DMS53 treated with DMSO at 0.1 percent for 48 hours (cell line): ENCODE measurements around the gene THSD7A.

Experiments used
- DNase-seq: peaks from one replicate; lab custom pipeline; 2025; ENCODE audit not compliant: unreplicated experiment; lab: John Stamatoyannopoulos, UW

THSD7A gene, protein sequence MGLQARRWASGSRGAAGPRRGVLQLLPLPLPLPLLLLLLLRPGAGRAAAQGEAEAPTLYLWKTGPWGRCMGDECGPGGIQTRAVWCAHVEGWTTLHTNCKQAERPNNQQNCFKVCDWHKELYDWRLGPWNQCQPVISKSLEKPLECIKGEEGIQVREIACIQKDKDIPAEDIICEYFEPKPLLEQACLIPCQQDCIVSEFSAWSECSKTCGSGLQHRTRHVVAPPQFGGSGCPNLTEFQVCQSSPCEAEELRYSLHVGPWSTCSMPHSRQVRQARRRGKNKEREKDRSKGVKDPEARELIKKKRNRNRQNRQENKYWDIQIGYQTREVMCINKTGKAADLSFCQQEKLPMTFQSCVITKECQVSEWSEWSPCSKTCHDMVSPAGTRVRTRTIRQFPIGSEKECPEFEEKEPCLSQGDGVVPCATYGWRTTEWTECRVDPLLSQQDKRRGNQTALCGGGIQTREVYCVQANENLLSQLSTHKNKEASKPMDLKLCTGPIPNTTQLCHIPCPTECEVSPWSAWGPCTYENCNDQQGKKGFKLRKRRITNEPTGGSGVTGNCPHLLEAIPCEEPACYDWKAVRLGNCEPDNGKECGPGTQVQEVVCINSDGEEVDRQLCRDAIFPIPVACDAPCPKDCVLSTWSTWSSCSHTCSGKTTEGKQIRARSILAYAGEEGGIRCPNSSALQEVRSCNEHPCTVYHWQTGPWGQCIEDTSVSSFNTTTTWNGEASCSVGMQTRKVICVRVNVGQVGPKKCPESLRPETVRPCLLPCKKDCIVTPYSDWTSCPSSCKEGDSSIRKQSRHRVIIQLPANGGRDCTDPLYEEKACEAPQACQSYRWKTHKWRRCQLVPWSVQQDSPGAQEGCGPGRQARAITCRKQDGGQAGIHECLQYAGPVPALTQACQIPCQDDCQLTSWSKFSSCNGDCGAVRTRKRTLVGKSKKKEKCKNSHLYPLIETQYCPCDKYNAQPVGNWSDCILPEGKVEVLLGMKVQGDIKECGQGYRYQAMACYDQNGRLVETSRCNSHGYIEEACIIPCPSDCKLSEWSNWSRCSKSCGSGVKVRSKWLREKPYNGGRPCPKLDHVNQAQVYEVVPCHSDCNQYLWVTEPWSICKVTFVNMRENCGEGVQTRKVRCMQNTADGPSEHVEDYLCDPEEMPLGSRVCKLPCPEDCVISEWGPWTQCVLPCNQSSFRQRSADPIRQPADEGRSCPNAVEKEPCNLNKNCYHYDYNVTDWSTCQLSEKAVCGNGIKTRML (N-terminal part only)

DNA sequence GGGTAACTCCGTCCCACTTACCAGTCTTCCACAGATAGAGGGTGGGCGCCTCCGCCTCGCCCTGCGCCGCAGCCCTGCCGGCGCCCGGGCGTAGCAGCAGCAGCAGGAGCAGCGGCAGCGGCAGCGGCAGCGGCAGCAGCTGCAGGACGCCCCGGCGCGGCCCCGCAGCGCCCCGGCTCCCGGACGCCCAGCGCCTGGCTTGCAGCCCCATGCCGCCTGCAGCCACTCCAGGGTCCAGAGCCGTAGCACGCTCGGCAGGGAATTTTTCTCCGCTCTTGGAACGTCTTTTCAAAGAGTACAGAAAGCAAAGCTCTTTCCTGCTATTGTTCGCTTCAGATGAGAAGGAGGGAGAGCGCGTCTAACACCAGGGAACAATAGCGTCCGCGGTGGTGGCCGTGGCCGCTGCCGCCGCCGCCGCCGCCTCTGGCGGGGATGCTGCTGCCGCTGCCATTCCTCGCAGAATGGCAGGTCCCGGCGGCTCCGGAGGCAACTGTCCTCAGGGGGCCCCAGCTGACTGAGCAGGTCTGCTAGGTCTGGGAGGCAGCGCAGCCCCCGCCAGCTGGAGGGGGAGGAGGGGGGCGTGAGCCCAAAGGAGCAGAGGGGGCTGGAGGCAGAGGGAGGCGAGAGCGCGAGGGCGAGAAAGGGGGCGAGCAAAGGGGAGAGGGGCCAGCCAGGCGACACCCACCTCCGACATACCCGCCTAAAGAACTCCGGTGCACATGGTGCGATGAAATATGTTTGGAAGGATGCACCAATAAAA is at the start of gene THSD7A:
TSS of gene THSD7A (minus strand) at position 463 of the 760 bp plus-strand sequence. CDS start at position 211, 252 bp downstream.
- peak; percentile 64 for DNase-seq

DNA sequence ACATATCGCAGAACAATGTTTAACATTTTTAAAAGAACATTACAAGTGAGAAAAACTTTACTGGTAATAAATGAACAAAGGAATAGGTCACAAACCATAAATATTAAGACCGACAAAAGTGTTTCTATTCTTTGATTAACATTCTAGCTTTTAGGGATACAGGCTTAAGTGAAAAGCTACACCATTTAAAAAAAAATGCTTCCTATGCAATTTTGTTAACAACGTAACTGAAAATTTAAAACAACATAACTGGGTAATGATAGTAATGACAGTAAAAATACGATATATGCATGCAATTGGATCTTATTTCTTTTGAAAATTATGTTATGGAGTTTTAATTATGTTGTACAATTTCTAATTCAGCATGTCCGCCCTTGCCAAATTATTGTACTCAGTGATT is 49.7 kb upstream of the THSD7A start:
- no peak for DNase-seq

DNA sequence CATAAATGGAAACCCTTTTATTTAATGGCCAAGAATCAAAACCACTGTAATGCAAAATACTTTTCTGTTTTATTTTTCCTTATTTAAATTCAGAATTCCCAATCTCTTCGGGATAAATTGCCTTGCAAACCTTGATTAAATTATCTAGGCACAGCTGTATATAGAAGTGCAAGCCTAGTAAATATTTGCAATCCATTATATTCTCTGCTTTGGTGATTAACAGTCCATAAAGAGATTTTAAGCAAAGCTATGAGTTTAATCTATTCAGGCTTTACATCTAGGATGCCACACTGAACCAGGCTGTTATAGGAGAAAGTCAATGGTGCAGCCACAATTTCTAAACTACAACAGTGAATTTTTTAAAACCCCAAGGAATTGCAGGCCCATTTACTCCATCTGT is 43.6 kb upstream of the THSD7A start:
- DNase-seq = no peak

DNA sequence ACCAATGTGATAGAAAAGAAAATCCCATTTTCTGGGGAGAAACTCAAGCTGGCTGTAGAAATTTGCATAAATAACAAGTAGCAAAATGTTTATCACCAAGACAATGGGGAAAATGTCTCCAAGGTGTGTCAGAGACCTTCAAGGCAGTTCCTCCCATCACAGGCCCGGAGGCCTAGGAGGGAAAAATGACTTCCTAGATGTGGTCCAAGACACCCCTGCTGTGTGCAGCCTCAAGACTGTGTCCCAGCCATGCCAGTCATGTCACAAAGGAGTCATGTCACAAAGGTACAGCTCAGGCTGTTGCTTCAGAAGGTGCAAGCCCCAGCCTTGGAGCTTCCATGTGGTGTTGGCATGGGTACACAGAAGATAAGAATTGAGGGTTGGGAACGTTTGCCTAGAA is 33.7 kb upstream of the THSD7A start:
- no peak for DNase-seq

DNA sequence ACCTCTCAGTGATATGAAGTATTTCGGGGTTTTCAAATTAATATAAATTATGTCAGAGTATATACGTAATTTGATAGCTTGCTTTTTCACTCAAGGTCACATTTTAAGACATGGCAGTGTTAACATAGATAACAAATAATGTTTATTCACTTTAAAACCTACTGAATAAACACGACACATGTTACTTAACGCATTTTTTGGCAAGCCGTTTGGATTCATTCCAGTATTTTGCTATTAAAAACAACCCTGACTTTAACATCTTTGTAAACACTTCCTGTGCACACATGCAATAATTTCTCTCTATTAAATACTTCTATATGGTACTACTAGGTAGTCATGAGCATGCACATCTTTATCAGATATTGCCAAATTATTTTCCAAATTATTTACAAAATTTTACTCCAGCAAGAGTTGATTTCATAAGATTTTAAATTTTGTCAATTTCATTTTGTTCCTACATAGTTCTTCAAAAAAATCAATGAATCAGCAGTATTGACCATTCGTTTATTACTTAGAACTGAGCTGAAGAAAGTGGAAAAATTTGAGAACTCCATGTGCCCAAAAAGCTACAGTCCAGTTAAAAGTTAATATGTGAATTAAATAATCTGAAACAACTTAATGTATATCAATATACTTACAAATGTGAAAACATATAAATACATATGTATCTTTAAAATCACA is 26.8 kb upstream of the THSD7A start:
- DNase-seq = no peak

DNA sequence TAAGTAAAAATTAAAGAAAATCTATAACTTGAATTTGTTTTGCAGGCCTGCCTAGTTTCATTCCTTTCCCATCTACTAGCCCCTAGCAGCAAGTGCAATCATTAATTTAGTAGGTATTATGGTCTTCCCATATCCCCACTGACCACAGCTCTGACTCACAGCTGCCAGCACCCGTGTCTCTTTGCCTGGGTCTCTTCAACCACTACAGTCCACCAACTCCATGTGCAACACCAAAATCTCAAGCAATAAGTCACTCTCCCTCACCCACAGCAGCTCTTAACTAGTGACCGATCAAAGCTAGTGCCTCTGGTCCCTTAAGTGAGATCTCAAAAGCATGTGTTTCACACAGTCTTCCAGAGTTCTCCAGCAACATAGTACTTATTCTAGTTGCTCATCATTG is 26.0 kb upstream of the THSD7A start:
- no peak for DNase-seq

DNA sequence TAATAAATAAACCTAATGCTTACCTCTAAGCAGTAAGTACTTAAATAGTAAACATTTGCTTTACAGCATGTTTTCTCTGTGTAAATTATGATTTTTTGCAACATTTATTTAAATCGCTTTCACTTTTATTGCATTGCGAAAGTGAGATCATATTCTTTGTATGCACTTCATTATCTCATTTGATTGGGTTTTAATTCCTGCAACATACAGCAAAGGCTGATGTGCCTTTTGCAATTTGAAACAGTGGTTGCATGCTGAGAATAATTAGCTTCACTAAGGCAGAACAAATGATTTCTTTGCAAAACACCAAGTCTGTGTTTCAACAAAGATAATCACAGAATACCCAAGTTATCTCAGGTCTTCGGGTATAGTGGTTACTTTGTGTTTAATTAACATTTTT is 16.3 kb upstream of the THSD7A start:
- no peak for DNase-seq

DNA sequence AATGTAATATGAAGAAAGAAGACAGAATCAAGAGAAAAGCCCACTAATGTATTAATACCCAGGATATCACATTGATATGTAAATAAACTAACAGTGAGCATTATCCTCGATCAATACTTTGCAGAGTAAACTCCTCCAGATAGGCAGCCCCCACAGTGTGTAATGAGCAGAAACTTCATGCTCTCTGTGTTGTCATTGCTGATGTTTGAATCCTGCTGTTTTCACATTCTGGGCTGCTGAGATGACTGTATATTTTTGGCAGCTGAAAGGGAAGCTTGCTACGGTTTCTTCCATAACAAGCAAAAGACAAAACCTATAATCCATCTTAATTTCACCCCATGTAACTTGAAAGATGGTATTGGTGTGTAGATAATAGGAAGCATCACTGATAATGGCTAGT is 15.3 kb upstream of the THSD7A start:
- no peak for DNase-seq

DNA sequence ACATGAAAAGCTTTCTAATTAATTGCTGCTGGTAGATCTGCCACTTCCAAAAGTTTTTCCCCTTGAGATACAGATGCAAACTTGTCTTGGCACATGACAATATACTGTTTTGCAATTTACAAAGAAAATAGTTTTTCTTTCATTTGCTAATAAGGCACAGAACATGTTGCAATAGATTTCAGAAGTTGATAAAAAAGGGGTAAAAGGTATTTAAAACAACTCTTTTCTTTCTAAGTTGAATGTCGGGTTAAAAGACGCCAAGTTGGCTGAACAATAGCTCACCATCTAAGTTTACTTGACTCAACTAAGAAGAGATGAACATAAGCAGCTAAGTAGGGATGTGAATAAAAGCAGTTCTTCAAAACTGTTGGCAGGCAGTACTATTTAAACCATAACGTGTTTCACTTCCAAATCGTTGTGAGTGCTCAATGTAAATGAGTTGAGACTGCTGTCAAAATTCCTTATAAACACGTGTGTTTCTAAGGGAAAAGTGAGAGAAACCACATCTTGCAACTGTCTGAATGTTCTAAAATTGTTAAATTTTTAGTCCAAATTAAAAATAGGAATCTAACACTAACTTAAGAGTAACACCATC is 14.5 kb upstream of the THSD7A start:
- DNase-seq = no peak

DNA sequence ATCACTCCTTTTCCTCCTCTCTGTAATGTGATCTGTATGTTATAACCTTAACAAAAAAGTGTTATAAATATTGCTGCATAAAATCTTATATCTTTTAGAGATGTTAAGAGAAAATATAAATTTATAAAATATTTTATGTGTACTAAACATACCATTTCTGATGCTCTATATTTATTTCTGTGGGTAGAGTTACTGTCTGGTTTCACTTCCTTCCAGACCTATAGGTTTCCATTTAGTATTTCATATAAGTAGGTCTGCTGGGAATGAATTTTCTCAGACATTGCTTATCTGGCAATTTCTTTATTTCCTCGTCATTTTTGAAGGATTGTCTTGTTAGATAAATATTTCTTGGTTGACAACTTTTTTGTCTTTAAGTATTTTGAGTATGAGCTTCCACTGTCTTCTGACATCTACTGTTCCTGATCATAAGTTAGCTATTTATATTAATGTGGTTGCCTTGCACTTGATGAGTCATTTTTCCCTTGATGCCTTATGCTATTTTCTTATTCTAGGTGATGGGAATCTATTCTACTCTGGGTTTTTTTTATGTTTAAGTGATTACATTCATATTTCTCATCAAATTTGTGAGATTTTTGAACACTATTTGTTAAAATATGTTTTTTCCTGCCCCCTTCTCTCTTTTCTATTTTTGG is 11.2 kb upstream of the THSD7A start:
- DNase-seq = no peak

DNA sequence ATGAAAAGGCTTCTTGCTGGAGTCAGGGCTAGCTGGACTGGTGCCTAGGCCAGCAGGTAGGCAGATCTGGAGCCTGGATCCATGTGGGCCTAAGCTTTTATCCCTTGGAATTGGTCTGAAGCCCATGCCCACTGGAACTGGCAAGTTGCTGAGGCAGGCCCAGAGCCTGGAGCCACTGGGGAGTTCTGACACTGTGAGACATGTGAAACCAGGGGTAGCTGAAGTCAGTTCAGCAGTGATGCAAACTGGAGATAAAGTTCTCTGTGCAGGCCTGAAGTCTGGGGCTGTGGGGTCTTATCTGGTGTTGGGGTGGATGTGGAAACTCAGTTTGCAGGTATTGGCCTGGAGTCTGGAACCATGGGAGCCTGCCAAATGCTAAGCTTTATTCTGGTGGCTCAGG is 9.7 kb upstream of the THSD7A start:
- DNase-seq = no peak

DNA sequence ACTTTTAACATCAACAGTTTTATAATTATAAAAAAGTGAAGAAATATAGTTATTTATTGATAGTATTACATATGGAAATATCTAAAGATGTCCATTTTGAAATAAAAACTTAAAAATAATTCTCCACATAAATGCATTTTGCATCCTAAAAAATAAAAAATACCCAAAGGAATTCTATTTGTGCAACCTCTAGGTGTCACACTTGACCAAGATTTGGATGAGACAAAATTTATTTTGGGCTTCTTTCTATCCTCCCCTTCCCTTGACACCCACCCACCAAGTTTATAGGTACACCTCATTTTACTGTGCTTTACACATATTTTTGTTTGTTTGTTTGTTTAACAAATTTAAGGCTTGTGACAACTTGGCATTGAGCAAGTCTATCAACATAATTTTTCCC is 3.3 kb upstream of the THSD7A start:
- no peak for DNase-seq

DNA sequence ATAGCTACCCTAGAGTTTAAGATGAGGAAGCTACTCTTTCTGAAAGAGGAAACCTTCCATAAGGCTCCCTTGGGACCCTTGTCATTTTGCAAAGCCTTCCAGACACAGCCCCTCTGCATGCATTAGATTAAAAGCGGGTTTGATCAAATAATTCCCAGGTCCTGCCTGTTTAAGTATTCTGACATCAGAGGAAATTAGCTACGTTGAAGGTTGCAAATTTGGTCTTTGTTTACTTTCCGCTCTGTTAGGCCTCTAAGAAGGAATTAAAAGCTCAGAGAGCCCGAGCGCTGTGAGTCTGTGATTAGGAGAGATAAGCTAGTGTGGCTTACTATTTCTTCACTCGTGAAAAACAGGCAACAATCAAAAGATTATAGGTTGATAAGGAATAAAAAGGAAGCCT is 1.4 kb upstream of the THSD7A start:
- peak; percentile 78 for DNase-seq

DNA sequence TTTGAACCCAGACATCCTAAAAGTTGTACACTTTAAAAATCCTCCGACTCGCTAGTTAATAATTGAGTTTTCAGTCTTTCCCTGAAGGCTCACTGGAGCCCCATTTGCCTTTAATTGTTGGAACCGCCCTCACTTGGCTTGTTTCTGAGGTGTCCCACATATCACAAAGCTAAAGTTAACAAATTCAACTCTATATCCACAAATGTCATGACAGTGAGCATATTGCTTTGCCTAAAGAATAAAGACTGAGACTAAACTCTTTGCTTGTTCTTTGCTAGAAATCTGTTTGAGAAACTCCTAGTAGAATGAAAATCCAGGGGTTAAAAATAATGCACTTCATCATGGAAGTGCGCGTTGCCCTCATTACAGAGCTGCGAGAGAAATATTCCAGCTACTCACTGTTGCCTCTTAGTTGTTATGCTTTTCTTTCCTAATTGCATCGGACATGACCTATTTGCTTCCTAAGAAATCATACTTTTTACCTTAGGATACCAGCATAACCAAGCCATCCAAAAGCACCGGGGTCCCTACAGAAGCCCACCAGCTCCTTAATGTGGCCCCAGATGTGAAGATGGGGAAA is 752 bp downstream of the THSD7A start:
- peak; percentile 36 for DNase-seq

DNA sequence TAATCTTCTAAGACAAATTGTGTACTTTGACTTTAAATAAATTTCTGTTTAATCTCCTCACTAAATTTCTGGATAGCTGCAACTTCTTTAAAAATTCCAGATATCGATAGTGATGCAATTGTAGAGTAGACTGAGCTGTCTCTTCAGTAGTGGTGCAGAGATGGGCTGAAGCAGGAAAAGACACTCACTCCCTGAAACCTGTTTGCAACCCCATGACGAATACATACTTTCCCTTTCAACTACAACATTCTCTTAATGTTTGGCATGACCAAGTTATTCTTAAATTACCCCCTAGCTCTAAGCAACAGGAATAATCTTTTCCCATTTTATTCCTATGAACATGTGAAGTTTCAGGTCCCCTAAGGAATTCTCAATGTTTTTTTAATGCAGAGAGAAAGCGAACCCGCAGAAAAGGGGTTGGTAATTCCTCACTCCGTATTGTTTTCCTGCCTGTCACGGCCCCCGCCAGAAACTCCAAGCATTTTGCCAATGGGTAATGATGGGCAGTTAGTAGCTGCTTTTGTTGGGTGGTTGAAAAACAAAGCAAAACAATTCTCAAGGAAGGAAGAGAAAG is 1.3 kb downstream of the THSD7A start:
- DNase-seq = peak; percentile 24

DNA sequence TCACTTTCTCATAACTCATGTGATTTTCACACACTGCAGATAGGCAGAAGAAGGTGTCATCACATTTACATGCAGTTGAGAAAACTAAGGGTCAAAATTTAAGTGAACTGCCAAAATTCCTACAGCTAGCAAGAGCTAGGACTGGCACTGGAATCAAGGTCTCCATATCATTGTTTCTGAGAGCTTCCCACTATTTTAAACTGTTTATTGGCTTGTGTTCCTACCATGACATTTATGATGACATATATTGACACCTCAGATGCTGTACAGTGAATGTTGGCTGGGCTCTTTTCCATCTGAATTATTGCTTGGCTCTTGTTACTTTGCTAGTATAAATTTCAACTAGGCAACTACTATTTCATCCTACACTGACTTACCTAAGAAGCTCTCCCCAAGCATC is 2.0 kb downstream of the THSD7A start:
- DNase-seq = no peak

DNA sequence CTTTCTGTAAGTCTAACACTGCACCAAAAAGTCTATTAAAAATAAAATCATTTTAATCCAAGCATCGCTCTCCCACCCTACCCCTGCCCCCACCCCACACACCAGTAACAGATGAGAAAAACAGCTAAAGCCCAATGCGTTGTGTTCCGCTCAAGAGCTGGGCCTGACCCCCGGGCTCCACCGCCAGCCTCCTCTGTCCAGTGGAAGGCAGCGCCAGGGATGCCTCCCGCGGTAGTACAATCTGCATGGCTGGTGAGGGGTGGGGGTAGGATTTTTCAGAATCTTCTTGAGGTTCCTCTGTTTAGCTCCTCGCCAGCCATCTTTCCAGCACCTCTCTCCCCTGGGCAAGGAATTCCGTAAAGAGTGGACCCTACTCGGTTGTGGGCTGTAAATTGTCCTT is 12.1 kb downstream of the THSD7A start:
- DNase-seq = no peak

DNA sequence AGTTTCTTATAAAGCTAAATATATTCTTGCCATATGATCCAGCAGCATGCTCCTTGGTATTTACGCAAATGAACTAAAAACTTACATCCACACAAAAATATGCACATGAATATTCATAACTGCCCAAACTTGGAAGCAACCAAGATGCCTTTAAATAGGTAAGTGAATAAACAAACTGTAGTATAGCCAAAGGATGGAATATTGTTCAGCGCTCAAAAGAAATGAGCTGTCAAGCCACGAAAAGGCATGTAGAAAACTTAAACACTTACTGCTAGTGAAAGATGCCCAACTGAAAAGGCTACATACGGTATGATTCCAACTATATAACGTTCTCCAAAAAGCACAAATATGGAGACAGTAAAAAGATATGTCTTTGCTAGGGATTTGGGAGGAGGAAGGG is 12.7 kb downstream of the THSD7A start:
- DNase-seq = no peak

DNA sequence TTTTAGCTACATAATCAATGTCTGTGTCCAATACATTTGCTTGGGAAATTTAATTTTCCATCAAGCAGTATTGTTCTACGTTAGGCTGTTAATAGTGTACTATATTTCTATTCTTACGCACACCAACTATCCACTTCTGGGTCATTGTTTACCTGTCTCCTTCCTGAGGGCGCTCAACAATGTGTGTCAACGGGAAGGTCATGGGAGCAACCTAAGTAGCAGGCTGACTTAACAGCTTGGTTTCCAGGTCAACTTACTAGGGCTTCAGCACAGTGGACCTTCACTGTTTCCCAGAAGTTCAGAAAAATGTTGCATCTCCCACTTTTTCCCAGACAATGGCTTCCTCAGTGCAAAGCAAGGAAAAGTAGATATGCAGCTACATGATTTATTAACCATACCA is 13.7 kb downstream of the THSD7A start:
- no peak for DNase-seq
